Measurements from ENCODE around the gene CTAGE4.
"Not testable (repeated sequence)": the region's sequence is repeated elsewhere in the genome, so short reads cannot be mapped to it uniquely, and the experiment has no call there.

Gene CTAGE4

DNA sequence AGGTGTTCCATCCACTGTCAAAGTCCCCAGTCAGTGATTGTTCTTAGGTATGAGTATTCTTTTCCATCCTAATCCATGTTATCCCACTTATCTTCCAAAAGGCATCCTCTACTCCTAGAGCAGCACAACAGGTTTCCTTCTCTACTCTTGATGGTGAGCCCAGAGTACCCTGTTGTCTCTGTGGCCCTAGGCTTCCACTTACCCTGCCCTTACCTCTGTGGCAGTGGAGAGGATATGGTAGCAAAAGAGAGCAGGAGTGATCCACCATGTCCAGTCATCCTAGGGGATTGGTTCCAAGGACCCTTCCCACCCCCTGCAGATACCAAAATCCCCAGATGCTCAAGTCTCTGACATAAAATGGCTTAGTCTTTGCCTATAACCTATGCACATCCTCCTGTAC, 33.9 kb downstream of the CTAGE4 start:
- not testable (repeated sequence) for DNase-seq

GRCh38 chr7:144218581-144218980, 35.3 kb downstream of the CTAGE4 start:
- DNase-seq, result not testable (repeated sequence)

DNA sequence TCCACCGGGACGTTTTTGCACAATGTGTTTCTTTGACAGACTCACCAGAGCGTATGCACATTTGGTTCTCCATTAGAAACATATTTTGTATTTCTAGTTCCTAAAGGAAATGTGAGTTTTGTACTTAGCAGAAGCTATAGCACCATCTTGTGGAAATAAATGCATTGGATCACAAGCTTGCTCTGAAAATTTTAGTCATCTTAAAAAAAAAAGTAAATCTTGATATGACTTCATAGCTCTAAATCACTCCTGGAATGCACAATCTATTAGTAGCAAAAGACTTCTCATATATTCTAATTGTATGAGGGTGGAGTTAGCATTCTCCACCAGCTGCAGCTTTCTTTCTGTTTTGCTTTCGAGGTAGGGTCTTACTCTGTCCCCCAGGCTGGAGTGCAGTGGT, 35.9 kb downstream of the CTAGE4 start:
- not testable (repeated sequence) for DNase-seq

DNA sequence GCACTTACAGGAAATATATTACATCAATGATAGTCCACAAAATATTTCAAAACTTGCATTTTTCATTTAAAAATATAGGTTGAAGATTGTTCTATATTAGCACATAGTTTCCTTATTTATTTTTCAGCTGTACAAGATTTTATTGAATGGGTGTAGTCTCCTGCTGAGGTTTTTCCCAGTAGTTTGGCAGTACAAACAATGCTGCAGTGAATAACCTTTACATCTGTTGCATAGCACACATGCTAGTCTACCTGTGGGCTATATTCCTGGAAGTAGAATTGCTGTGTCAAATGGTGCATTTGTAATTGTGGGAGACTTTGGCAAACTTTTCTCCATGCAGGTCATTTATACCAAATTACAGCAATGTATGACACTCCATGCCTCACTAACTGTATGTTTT, 37.3 kb downstream of the CTAGE4 start:
- not testable (repeated sequence) for DNase-seq

- not testable (repeated sequence) for DNase-seq
These were observed 40.4 kb downstream of the CTAGE4 start for GRCh38 chr7:144223675-144224074.

DNA sequence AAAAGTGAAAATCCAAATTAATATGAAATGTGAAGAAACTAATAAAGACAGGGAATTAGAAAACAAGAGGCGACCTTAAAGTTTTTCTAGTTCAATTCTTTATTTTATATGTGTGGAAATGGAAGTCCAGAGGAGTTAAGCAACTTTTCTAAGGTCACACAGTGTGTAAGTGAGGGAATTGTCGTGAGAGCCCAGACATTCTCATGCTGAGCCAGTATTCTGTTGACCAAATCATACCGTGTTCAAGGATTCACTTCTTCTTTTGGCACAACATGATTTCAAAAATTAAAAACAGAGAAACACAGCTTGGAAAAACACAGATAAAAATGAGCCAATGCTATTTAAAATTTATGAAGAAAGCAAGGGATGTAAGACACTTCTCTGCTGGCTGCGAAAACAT, 43.6 kb downstream of the CTAGE4 start:
- not testable (repeated sequence) for DNase-seq

DNA sequence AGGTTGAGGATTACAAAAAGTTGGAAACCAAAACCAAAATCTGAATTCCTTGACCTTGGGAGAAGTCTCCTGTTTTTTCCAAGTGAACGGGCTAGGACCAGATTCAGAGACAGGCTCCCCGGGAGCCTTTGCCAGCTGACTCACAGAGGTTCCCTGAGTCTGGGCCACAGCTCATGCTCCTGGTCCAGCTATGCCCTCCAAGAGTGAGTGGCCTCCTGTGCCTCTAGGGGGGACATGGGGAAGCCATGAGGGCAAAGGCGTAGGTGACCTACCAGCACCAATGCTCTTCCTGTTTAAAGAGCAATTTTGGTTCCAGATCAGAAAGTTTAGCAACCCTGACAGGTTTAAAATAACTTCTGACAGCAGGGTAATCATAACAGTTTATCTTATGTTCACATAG, 45.5 kb downstream of the CTAGE4 start:
- DNase-seq, result not testable (repeated sequence)

DNA sequence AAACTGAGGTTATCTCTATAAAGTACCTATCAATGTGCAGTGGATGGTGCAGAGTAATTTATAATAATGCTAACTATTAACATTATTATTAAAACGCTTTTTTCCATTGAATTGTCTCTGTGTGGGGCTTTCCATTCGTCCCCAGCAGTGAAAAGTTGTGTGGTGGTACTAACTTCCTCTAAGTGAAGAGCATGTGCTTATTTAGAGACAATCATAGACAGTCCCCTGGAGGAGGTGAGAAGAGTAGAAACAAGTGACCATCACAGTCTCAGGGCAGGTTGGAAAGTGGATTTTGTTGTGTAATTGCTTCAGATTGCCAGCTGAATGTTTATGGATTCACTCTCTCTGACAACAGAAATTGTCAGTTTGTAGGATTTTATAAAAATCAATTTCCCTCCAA, 47.8 kb downstream of the CTAGE4 start:
- DNase-seq, result not testable (repeated sequence)

GRCh38 chr7:144233039-144233438, 49.8 kb downstream of the CTAGE4 start:
- DNase-seq, result not testable (repeated sequence)

All from activated CD4-positive, alpha-beta T cell treated with anti-CD3 and anti-CD28 coated beads, Interleukin-2, amount 50 U/mL, for 16 hours (primary cell).